ENCODE data around the gene IDH3G. TPM values are rescaled to one million over a fixed set of nuclear protein-coding genes. Genes with fewer than 3 reads are reported as not detected.

The IDH3G gene
- polyA plus RNA-seq, 3 donors = 115 to 201 (median 130) TPM

GRCh38 chrX:153774576-153775292 lies 19.4 kb downstream of the IDH3G start:
- peaks cover 0 to 10% (median 2%) of the 10 kb centered on the region in 7 donors for H3K9me3 Mint-ChIP-seq

More at GRCh38 chrX:153774576-153775292, 19.4 kb downstream of the IDH3G start:
- 97% methylated on average over 12 of the region's 37 CpGs for WGBS (ENCODE audit: insufficient coverage)
- H3K27ac ChIP-seq (ENCODE audit: low read depth in 1 of 2, low read length in 2 of 2) = no peak overlapping the region
- H3K4me2 ChIP-seq (replicated peaks; ENCODE audit: extremely low read depth, low read length, poor library complexity, severe bottlenecking) = no peak overlapping the region
- no peak overlapping the region for H3K27ac Mint-ChIP-seq
- H3K9ac ChIP-seq (ENCODE audit: insufficient read depth, low read length, poor library complexity, severe bottlenecking) = no peak overlapping the region
- no peak for DNase-seq
- H3K4me3 Mint-ChIP-seq = no peak overlapping the region
- no peak overlapping the region for H3K4me3 ChIP-seq (replicated peaks in 1 of 3; ENCODE audit: low read depth in 2 of 3, low read length in 3 of 3)
- H4K20me1 ChIP-seq (ENCODE audit: insufficient read depth, low read length) = no peaks in the 10 kb centered on the region
- TF ChIP-seq CTCF (IDR thresholded peaks at IDR 0.05) = no peak
- H3K27me3 Mint-ChIP-seq (ENCODE audit: low read depth in 3 of 3) = peaks cover 2 to 8% (median 6%) of the 10 kb centered on the region in 3 donors
- H3K4me1 Mint-ChIP-seq = no peaks in the 10 kb centered on the region
- H2AFZ ChIP-seq (ENCODE audit: insufficient read depth, low read depth, low read length, poor library complexity, severe bottlenecking) = no peak overlapping the region
- no peaks in the 10 kb centered on the region for H3K4me1 ChIP-seq (ENCODE audit: control insufficient read depth in 1 of 2, insufficient read depth in 2 of 2, low read length in 2 of 2)
- no peaks in the 10 kb centered on the region for H3K36me3 ChIP-seq (replicated peaks in 1 of 2; ENCODE audit: control insufficient read depth in 1 of 2, insufficient read depth in 2 of 2, low read length in 2 of 2)
- H3K27me3 ChIP-seq (ENCODE audit: control insufficient read depth in 2 of 2, insufficient read depth in 2 of 2, low read length in 2 of 2) = peaks cover 0 to 2% of the 10 kb centered on the region in 2 donors
- intact Hi-C loops (cut with micrococcal nuclease) = no loop called here
- no peaks in the 10 kb centered on the region for H3K9me3 ChIP-seq (replicated peaks in 1 of 2; ENCODE audit: control insufficient read depth in 1 of 2, insufficient read depth in 1 of 2, low read length in 2 of 2)
- no peaks in the 10 kb centered on the region for H3K36me3 Mint-ChIP-seq
- H3K79me2 ChIP-seq (ENCODE audit: insufficient read depth, low read length) = no peaks in the 10 kb centered on the region
